ENCODE measurements around the gene CDC5L. TPM values are rescaled to one million over a fixed set of nuclear protein-coding genes. Genes with fewer than 3 reads are reported as not detected.
A peak's percentile ranks its signal among the peaks of the same experiment; 100 is the strongest.

Gene CDC5L
- total RNA-seq, 1 donor: 22.8 TPM

DNA sequence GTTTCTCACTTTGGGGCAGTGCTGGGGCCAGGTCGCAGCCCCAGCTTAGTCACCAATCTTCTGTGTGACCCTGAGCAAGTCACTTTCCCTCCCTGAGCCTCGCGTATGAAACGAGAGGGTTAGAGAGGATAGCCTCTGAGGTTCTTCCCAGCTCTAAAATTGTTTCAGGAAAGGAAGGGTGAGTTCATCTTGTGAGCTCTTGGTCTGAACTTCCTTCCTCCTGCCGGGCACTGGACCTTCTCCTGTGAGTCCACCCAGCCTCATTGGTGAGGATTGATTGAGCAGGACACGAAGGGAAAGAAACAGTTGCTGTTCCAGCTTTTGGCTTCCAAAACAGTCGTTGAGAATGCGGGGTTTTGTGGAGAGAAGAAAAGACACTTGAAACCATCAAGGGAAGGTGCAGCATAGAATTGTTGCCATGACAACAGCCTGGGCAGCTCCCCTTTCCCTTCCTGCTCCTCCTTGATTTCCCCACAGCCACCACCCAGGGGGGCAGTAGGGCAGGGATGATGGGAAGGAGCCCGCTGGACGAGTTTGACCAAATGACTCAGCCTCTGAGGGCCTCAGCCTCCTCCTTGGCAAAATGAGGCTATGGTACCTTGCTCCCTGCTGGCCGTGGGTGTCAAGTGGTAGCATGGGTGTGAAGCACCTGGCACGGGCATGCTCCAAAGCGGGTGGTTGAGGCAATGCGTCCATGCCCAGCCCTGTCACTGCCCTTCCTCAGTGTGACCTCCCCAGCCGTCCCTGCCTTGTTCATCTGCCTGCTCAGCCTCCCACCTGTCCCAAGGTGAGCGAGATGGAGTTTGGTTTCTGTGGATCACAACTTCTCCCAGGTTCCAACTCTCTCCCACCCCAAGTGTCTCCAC is 107.8 kb downstream of the CDC5L start:
- H3K79me2 ChIP-seq (ENCODE audit: insufficient read depth, low read length): no peaks in the 10 kb centered on the region
- no peak overlapping the region for H3K27ac ChIP-seq (ENCODE audit: low read depth, low read length)
- no peaks in the 10 kb centered on the region for H3K36me3 ChIP-seq (ENCODE audit: insufficient read depth, low read length)
- no peaks in the 10 kb centered on the region for H4K20me1 ChIP-seq (ENCODE audit: insufficient read depth, low read length)
- peaks cover 32% of the 10 kb centered on the region for H3K4me1 ChIP-seq (ENCODE audit: insufficient read depth, low read length)
- no peak overlapping the region for H2AFZ ChIP-seq (ENCODE audit: low read length)
- DNase-seq (ENCODE audit: insufficient read length, low spot score, missing footprints): peak; percentile 57
- no peak overlapping the region for H3K4me3 ChIP-seq (ENCODE audit: insufficient read depth, low read length)
- no peak overlapping the region for H3K4me2 ChIP-seq (ENCODE audit: insufficient read depth, low read length)
- no peaks in the 10 kb centered on the region for H3K9me3 ChIP-seq (ENCODE audit: low read depth, low read length)
- TF ChIP-seq CTCF (IDR thresholded peaks at IDR 0.05; ENCODE audit: extremely low read depth, low read depth, low read length): no peak
- H3K27me3 ChIP-seq (ENCODE audit: insufficient read depth, low read length): peaks cover 9% of the 10 kb centered on the region

DNA sequence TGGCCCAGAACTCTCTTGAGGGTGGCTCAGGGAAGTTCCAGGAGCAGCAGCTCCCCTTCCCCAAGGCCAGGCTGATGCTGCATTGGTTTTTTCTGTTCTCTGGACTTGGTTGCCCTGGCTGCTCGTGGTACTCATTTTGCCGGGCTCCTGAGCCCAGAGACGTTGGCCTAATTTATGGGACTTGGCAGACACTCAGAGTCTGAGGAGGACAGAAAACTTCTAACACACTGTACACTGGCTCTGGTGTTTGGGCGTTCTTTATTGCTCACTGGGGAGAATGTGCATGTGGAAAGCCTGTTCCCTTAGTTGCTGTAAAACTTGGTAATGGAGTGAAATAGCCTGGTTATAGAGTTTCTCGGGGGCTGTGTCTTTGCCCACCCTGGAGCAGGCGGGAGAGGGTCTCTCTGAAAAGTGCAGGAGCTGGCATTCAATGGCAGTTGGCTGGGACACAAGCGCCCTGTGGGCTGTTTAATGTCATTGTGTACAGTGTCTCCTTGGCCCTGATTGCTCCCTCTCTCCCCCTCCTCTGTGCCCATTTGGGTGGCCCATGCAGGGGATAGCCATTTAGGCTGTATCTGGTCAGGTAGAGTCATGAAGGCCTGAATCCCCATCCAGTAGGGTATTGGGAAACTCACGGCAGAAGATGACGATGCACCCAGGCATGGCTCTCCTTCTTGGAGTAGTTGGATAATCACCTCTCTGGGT is 109.3 kb downstream of the CDC5L start:
- Histone ChIP-seq H3K79me2 (ENCODE audit: insufficient read depth, low read length) (no peaks in the 10 kb centered on the region), H3K27ac (ENCODE audit: low read depth, low read length) (no peak overlapping the region), H2AFZ (ENCODE audit: low read length) (no peak overlapping the region), H3K4me2 (ENCODE audit: insufficient read depth, low read length) (no peak overlapping the region), H3K36me3 (ENCODE audit: insufficient read depth, low read length) (no peaks in the 10 kb centered on the region), H3K9me3 (ENCODE audit: low read depth, low read length) (no peaks in the 10 kb centered on the region), H4K20me1 (ENCODE audit: insufficient read depth, low read length) (no peaks in the 10 kb centered on the region), H3K27me3 (ENCODE audit: insufficient read depth, low read length) (peaks cover 13% of the 10 kb centered on the region), H3K4me3 (ENCODE audit: insufficient read depth, low read length) (no peak overlapping the region), H3K4me1 (ENCODE audit: insufficient read depth, low read length) (peaks cover 27% of the 10 kb centered on the region)
- DNase-seq (ENCODE audit: insufficient read length, low spot score, missing footprints): no peak
- TF ChIP-seq CTCF (IDR thresholded peaks at IDR 0.05; ENCODE audit: extremely low read depth, low read depth, low read length): no peak

DNA sequence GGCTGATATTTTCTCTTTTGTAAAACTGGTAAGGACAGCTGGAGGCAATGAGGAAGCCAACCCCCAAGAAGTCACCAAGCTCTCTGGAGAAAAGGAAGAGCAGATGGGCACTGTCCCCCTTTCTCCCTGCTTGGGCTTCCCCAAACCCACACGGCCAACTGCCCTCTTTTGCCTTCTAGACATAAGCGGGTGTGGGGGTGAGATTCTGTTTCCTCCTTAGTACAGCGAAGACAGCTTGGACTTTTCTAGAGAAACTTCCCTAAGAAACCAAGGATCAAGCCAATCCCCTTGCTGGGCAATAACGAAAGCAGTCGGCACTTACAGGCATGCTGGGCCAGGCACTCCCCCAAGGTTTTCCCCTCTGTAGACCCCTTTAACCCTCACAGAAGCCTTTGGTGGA is 110.3 kb downstream of the CDC5L start:
- Histone ChIP-seq H3K27me3 (ENCODE audit: insufficient read depth, low read length) (peaks cover 21% of the 10 kb centered on the region), H3K4me3 (ENCODE audit: insufficient read depth, low read length) (no peak overlapping the region)
- no peak for TF ChIP-seq CTCF (IDR thresholded peaks at IDR 0.05; ENCODE audit: extremely low read depth, low read depth, low read length)

GRCh38 chr6:44498436-44498835 is 110.9 kb downstream of the CDC5L start:
- H3K27ac ChIP-seq (ENCODE audit: low read depth, low read length): no peak overlapping the region
- H3K9me3 ChIP-seq (ENCODE audit: low read depth, low read length): no peaks in the 10 kb centered on the region
- no peak for TF ChIP-seq CTCF (IDR thresholded peaks at IDR 0.05; ENCODE audit: extremely low read depth, low read depth, low read length)
- no peak for DNase-seq (ENCODE audit: insufficient read length, low spot score, missing footprints)
- H3K4me3 ChIP-seq (ENCODE audit: insufficient read depth, low read length): no peak overlapping the region
- H3K79me2 ChIP-seq (ENCODE audit: insufficient read depth, low read length): no peaks in the 10 kb centered on the region
- no peak overlapping the region for H2AFZ ChIP-seq (ENCODE audit: low read length)
- H3K36me3 ChIP-seq (ENCODE audit: insufficient read depth, low read length): no peaks in the 10 kb centered on the region
- H4K20me1 ChIP-seq (ENCODE audit: insufficient read depth, low read length): no peaks in the 10 kb centered on the region
- peaks cover 23% of the 10 kb centered on the region for H3K27me3 ChIP-seq (ENCODE audit: insufficient read depth, low read length)
- peaks cover 25% of the 10 kb centered on the region for H3K4me1 ChIP-seq (ENCODE audit: insufficient read depth, low read length)
- H3K4me2 ChIP-seq (ENCODE audit: insufficient read depth, low read length): no peak overlapping the region

More for the DNA sequence above, 110.3 kb downstream of the CDC5L start:
- H3K27ac ChIP-seq (ENCODE audit: low read depth, low read length): no peak overlapping the region
- no peak for DNase-seq (ENCODE audit: insufficient read length, low spot score, missing footprints)
- H4K20me1 ChIP-seq (ENCODE audit: insufficient read depth, low read length): no peaks in the 10 kb centered on the region
- H2AFZ ChIP-seq (ENCODE audit: low read length): no peak overlapping the region
- no peaks in the 10 kb centered on the region for H3K36me3 ChIP-seq (ENCODE audit: insufficient read depth, low read length)
- no peaks in the 10 kb centered on the region for H3K79me2 ChIP-seq (ENCODE audit: insufficient read depth, low read length)
- H3K4me2 ChIP-seq (ENCODE audit: insufficient read depth, low read length): no peak overlapping the region
- no peaks in the 10 kb centered on the region for H3K9me3 ChIP-seq (ENCODE audit: low read depth, low read length)
- peaks cover 27% of the 10 kb centered on the region for H3K4me1 ChIP-seq (ENCODE audit: insufficient read depth, low read length)
